PC-9 (cell line): ENCODE measurements around the gene ADGRB3.

Source experiments
- CTCF ChIP-seq: fragments of 200-600 bp; sonication (generic); conservative IDR thresholded peaks from 2 replicates; pipeline ENCODE4 v1.6.1; 2017; ENCODE audit warnings: mixed run types, antibody characterized with exemption, mild to moderate bottlenecking, moderate library complexity
- EZH2 ChIP-seq: fragments of 200-600 bp; sonication (generic); IDR thresholded peaks from 2 replicates; pipeline ENCODE4 v1.8.0; 2017; ENCODE audit warnings: antibody characterized with exemption, low read depth

GRCh38 chr6:69179681-69180080, 544.6 kb downstream of the ADGRB3 start:
- TF ChIP-seq CTCF = no peak
- no peak for TF ChIP-seq EZH2
